DND-41 (cell line): ENCODE measurements around the gene TTYH2.

Experiments used
- ATAC-seq: fragments of 200-7000 bp; cut with Tn5 transposase; 3 replicates; pipeline ENCODE4 v1.9.1; 2021; ENCODE audit warnings: low read depth; ENCODE audit not compliant: insufficient read depth
- DNase-seq: peaks from one replicate; pipeline ENCODE4 v3.0.0-alpha.2; 2020
- H2AFZ ChIP-seq: 2 replicates; pipeline ENCODE4 v1.6.0; 2012; ENCODE audit warnings: low read depth, low read length
- H3K27ac ChIP-seq: 2 replicates; pipeline ENCODE4 v1.5.1; 2012; ENCODE audit warnings: low read length, inconsistent platforms
- H3K27me3 ChIP-seq: fragments of 200-600 bp; sonication (generic); 2 replicates; pipeline ENCODE4 v1.6.0; 2012; ENCODE audit warnings: low read length, mild to moderate bottlenecking, inconsistent platforms; ENCODE audit not compliant: insufficient read depth, poor library complexity
- H3K36me3 ChIP-seq: 2 replicates; pipeline ENCODE4 v1.5.1; 2012; ENCODE audit warnings: low read length, inconsistent platforms; ENCODE audit not compliant: insufficient read depth
- H3K4me1 ChIP-seq: 2 replicates; pipeline ENCODE4 v1.5.1; 2012; ENCODE audit warnings: mild to moderate bottlenecking, low read length; ENCODE audit not compliant: insufficient read depth
- H3K4me2 ChIP-seq: 2 replicates; pipeline ENCODE4 v1.6.0; 2012; ENCODE audit warnings: mild to moderate bottlenecking, moderate library complexity, low read length, inconsistent platforms; ENCODE audit not compliant: insufficient read depth
- H3K4me3 ChIP-seq, 2 experiments: fragments of 200-600 bp in 1 of 2; shearing (Covaris generic) in 1 of 2; 2 replicates each; pipeline ENCODE4 v1.5.1; 2012 to 2016; ENCODE audit warnings: inconsistent platforms in 2 of 2, low read length in 2 of 2, mild to moderate bottlenecking in 2 of 2, low read depth in 1 of 2, moderate library complexity in 1 of 2
- H3K79me2 ChIP-seq: 2 replicates; pipeline ENCODE4 v1.6.0; 2012; ENCODE audit warnings: low read length, inconsistent platforms; ENCODE audit not compliant: insufficient read depth
- H3K9ac ChIP-seq: 2 replicates; pipeline ENCODE4 v1.6.0; 2012; ENCODE audit warnings: low read depth, mild to moderate bottlenecking, inconsistent platforms, low read length, moderate library complexity
- H3K9me3 ChIP-seq: 2 replicates; pipeline ENCODE4 v1.5.1; 2012; ENCODE audit warnings: low read length, moderate library complexity, mild to moderate bottlenecking, inconsistent platforms; ENCODE audit not compliant: insufficient read depth, severe bottlenecking
- H4K20me1 ChIP-seq: 2 replicates; pipeline ENCODE4 v1.6.0; 2012; ENCODE audit warnings: low read length; ENCODE audit not compliant: insufficient read depth
- CTCF ChIP-seq: IDR thresholded peaks from 2 replicates; pipeline ENCODE4 v1.5.1; 2012; ENCODE audit warnings: borderline replicate concordance, low read length, moderate library complexity, mild to moderate bottlenecking; ENCODE audit not compliant: poor library complexity, severe bottlenecking; ENCODE audit errors: extremely low read depth
- EZH2 ChIP-seq: IDR thresholded peaks from 3 replicates; pipeline ENCODE4 v1.6.1; 2012; ENCODE audit warnings: borderline replicate concordance, low read depth, mild to moderate bottlenecking, moderate library complexity, low read length, inconsistent platforms; ENCODE audit not compliant: severe bottlenecking

The TTYH2 gene

GRCh38 chr17:74252211-74252610 is 38.8 kb downstream of the TTYH2 start:
- Histone ChIP-seq H3K4me1 (no peaks in the 10 kb centered on the region), H3K27ac (no peak overlapping the region), H3K4me3 (no peak overlapping the region), H3K9ac (no peak overlapping the region), H3K4me2 (no peak overlapping the region), H3K36me3 (no peaks in the 10 kb centered on the region), H3K9me3 (no peaks in the 10 kb centered on the region), H3K79me2 (no peaks in the 10 kb centered on the region), H3K27me3 (no peaks in the 10 kb centered on the region), H2AFZ (no peak overlapping the region), H4K20me1 (no peaks in the 10 kb centered on the region)
- no peak for TF ChIP-seq EZH2
- TF ChIP-seq CTCF, result no peak
- DNase-seq (no peak), ATAC-seq (no peak)

GRCh38 chr17:74253036-74253435 is 39.7 kb downstream of the TTYH2 start:
- Histone ChIP-seq H3K27me3 (no peaks in the 10 kb centered on the region), H4K20me1 (no peaks in the 10 kb centered on the region), H3K4me1 (no peaks in the 10 kb centered on the region), H3K4me3 (no peak overlapping the region), H3K36me3 (no peaks in the 10 kb centered on the region), H2AFZ (no peak overlapping the region), H3K4me2 (no peak overlapping the region), H3K79me2 (no peaks in the 10 kb centered on the region), H3K27ac (no peak overlapping the region), H3K9ac (no peak overlapping the region), H3K9me3 (no peaks in the 10 kb centered on the region)
- ATAC-seq (no peak), DNase-seq (no peak)
- no peak for TF ChIP-seq EZH2
- no peak for TF ChIP-seq CTCF

GRCh38 chr17:74257311-74257710 is 43.9 kb downstream of the TTYH2 start:
- no peak overlapping the region for H2AFZ ChIP-seq
- TF ChIP-seq EZH2 (no peak), CTCF (no peak)
- ATAC-seq, result no peak

More at GRCh38 chr17:74257311-74257710, 43.9 kb downstream of the TTYH2 start:
- Histone ChIP-seq H3K4me2 (no peak overlapping the region), H3K79me2 (no peaks in the 10 kb centered on the region), H4K20me1 (no peaks in the 10 kb centered on the region), H3K36me3 (no peaks in the 10 kb centered on the region), H3K9me3 (no peaks in the 10 kb centered on the region), H3K27me3 (no peaks in the 10 kb centered on the region), H3K9ac (no peak overlapping the region), H3K4me1 (no peaks in the 10 kb centered on the region), H3K27ac (no peak overlapping the region), H3K4me3 (no peak overlapping the region)
- DNase-seq, result no peak
